ENCODE data around the gene THYN1. TPM values are rescaled to one million over a fixed set of nuclear protein-coding genes. Genes with fewer than 3 reads are reported as not detected.

Gene THYN1
- total RNA-seq, 1 donor from 2014 or later = 25.5 TPM

- H3K27ac Mint-ChIP-seq (ENCODE audit: unreplicated experiment) = peak overlapping the region; percentile 45
- TF ChIP-seq CTCF (IDR thresholded peaks at IDR 0.05) = no peak
- no peaks in the 10 kb centered on the region for H3K27me3 Mint-ChIP-seq (ENCODE audit: low read depth)
- no peaks in the 10 kb centered on the region for H3K9me3 Mint-ChIP-seq (ENCODE audit: low read depth)
- DNase-seq (ENCODE audit: low spot score) = no peak
- H3K4me3 Mint-ChIP-seq (ENCODE audit: unreplicated experiment) = peak overlapping the region; percentile 38
- H3K4me1 Mint-ChIP-seq (ENCODE audit: low read depth) = peaks cover 53% of the 10 kb centered on the region
- H3K36me3 Mint-ChIP-seq (ENCODE audit: low read depth) = peaks cover 3% of the 10 kb centered on the region
These were observed 26.3 kb downstream of the THYN1 start for GRCh38 chr11:134226806-134227325.

GRCh38 chr11:134224710-134225664 is 28.2 kb downstream of the THYN1 start:
- TF ChIP-seq CTCF (IDR thresholded peaks at IDR 0.05) = no peak
- Mint-ChIP-seq H3K27ac (ENCODE audit: unreplicated experiment) (peak overlapping the region; percentile 80), H3K9me3 (ENCODE audit: low read depth) (no peaks in the 10 kb centered on the region), H3K36me3 (ENCODE audit: low read depth) (peaks cover 3% of the 10 kb centered on the region), H3K4me3 (ENCODE audit: unreplicated experiment) (peak overlapping the region; percentile 93), H3K27me3 (ENCODE audit: low read depth) (no peaks in the 10 kb centered on the region), H3K4me1 (ENCODE audit: low read depth) (peaks cover 52% of the 10 kb centered on the region)
- no peak for DNase-seq (ENCODE audit: low spot score)

- peak; percentile 98 for DNase-seq (ENCODE audit: low spot score)
- peaks cover 2% of the 10 kb centered on the region for H3K36me3 Mint-ChIP-seq (ENCODE audit: low read depth)
- H3K27ac Mint-ChIP-seq (ENCODE audit: unreplicated experiment) = peak within 1 kb of the TSS; percentile 96
- H3K4me3 Mint-ChIP-seq (ENCODE audit: unreplicated experiment) = peak within 1 kb of the TSS; percentile 93
- H3K4me1 Mint-ChIP-seq (ENCODE audit: low read depth) = peaks cover 43% of the 10 kb centered on the region
- no peaks in the 10 kb centered on the region for H3K9me3 Mint-ChIP-seq (ENCODE audit: low read depth)
- TF ChIP-seq CTCF (IDR thresholded peaks at IDR 0.05) = no peak
- H3K27me3 Mint-ChIP-seq (ENCODE audit: low read depth) = no peaks in the 10 kb centered on the region
These were observed 29.1 kb downstream of the THYN1 start, which contains the start of the genes NCAPD3 and VPS26B for GRCh38 chr11:134223836-134224709. Gene NCAPD3 (minus strand): TSS chr11:134223967. CDS start chr11:134223926, 41 bp downstream. Gene VPS26B (plus strand): TSS chr11:134224671. CDS start chr11:134225123, 452 bp downstream.

- H3K9me3 Mint-ChIP-seq (ENCODE audit: low read depth) = no peaks in the 10 kb centered on the region
- H3K36me3 Mint-ChIP-seq (ENCODE audit: low read depth) = peaks cover 6% of the 10 kb centered on the region
- peak overlapping the region; percentile 68 for H3K27ac Mint-ChIP-seq (ENCODE audit: unreplicated experiment)
- peaks cover 43% of the 10 kb centered on the region for H3K4me1 Mint-ChIP-seq (ENCODE audit: low read depth)
- no peaks in the 10 kb centered on the region for H3K27me3 Mint-ChIP-seq (ENCODE audit: low read depth)
- H3K4me3 Mint-ChIP-seq (ENCODE audit: unreplicated experiment) = peak overlapping the region; percentile 82
- no peak for DNase-seq (ENCODE audit: low spot score)
- no peak for TF ChIP-seq CTCF (IDR thresholded peaks at IDR 0.05)
These were observed 30.0 kb downstream of the THYN1 start for GRCh38 chr11:134223121-134223520.
